ENCODE results near the gene CDC37.
"Not testable (repeated sequence)": the region's sequence is repeated elsewhere in the genome, so short reads cannot be mapped to it uniquely, and the experiment has no call there.

Gene CDC37

DNA sequence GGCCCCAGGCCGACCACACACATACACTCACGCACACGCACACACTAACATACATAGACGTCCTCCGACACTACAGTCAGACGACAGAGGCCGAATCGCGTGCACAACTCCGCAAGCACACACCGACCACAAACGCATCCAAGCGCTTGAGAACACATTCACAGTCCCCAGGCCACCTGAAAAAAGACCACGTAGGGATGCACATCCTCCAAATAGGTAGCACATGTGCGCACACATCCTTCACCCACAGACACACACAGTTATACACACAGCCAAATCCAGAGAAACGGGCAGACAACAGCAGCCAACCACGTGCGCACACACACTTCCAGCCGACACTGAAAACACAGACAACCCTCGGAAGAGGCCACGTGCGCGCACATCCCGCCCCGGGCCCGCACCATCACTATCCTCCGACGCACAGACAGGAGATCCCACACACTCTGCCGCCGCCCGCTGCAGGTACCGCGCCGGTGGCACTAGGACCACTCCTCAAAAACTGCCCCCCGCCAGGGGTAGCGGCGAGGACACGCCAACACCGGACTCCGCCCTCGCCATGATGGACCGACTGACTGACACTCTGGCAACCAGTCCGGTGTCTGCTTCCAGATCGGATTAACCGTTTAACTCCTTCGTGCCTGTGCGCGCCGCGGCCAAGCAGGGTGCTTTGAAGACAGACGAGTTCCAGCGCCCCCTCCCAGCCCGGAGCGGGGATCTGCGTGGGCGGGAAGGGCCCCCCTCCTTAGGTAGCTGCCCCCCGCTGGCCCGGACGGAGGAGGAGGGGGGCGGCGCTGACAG, 16.5 kb upstream of the CDC37 start:
- no peak for DNase-seq

- no peak for DNase-seq
These were observed 15.9 kb upstream of the CDC37 start for GRCh38 chr19:10419200-10419645.

DNA sequence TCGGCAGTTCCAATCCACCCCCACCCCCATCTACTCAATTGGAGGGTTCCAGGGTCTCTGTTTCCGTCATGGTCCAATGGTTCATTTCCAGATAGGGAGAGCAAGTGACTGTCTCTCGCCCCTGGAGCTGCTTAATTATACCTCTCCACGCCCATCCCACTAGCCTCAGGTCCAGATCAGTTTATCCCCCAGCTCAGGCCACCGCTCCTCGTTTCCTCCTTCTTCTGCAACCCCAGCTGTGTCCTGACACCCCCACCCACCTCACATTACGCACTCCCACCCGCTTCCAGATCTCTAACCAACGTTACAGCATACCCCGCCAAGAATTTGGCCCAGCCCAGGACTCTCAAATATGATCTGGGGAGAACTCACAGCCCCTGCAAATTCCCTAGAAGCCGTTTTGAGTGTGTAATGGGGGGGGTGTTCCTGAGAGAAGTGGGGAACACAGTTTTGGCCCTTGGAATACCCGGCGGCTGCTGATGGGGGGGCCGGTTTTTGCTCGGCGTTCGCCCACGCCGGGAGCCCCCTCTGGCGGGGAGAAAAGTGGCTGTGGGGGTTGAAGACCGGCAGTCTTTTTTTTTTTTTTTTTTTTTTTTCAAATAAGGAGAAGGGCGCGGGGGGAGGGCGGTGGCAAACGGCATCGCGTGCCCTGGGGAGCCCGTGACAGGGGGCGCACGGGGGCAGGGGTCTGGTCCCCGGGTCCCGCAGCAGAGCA, 15.3 kb upstream of the CDC37 start:
- no peak for DNase-seq

DNA sequence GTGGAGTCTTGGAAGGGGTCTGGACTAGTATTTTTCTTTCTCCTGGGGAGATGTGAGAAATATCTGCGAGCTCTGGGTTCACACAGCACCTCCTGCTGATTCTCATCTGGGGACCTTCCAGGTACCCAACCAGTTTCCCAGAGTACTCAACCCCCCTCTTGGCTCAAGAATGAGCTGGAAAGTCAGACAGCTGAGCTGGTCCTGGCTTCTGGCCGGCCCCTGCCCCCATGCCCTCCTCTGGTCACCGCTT, 14.8 kb upstream of the CDC37 start:
- no peak for DNase-seq

DNA sequence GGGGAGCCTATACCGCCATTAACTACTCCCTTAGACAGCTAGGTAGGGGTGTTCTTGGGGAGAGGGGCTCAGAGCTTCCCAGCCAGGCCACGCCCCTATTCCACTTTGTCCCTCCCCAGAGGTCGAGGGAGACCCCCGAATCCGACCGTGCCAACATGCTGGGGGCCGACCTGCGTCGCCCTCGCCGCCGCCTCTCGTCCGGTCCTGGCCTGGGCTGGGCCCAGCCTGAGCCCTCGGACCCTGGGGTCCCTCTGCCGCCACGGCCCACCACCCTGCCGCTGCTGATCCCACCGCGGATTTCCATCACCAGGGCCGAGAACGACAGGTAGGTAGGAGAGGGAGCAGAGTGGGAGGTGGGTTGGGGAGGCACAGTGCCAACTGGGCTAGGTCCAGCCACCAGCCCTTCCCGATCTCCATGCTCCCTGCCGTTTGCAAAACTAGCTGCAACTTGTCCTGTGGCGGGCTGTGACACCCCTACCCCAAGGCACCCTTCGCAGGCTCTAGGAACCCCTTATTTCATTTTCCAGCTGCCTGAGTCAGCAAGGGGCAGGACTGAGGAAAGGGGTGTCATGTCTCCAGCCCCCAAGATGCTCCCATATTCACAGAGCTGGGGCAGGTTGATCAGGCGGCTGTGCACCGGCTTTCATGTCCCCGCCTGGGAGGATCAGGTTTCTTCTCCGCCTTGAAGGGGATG, 14.3 kb upstream of the CDC37 start:
- DNase-seq, result no peak

GRCh38 chr19:10416380-10417257, 13.3 kb upstream of the CDC37 start:
- peak; percentile 83 to 92 (median 88) for DNase-seq

DNA sequence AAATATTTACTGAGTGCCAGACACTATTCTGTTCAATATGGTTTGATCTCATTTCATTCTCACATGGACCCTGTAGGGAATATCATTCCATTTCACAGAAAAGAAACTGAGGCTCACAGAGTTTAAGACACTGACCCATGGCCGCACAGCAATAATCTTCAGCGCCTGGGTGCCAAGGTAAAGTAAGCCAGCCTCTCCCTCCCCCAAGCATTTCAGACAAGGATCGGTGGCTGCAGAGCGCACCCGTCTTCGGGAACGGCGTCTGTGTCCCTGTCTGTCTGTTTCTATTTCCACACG, 12.7 kb upstream of the CDC37 start:
- no peak for DNase-seq

DNA sequence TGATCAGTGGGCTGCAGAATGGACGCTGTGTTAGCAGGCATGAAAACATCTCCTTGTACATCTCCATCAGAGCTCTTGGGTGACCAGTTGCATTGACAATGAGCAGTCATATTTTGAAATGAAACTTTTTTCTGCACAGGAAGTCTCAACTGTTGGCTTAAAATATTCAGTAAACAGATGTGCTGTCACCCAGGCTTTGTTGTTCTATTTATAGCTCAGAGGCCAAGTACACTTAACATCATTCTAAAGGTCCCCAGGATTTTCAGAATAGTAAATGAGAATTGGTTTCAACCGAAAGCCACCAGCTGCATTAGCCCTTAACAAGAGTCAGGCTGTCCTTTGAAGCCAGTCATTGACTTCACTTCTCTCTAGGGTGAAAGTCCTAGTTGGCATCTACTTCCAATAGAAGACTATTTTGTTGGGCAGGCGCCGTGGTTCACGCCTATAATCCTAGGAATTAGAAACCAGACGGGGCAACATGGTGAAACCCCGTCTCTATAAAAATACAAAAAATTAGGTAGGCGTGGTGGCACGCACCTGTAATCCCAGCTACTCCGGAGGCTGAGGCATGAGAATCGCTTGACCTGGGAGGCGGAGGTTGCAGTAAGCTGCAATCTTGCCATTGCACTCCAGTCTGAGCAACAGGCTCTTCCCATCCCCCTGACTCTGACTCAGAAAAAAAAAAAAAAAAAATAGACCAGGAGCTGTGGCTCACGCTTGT, 9.1 kb upstream of the CDC37 start:
- DNase-seq, result no peak

GRCh38 chr19:10411224-10411623, 7.9 kb upstream of the CDC37 start:
- DNase-seq, result not testable (repeated sequence)

DNA sequence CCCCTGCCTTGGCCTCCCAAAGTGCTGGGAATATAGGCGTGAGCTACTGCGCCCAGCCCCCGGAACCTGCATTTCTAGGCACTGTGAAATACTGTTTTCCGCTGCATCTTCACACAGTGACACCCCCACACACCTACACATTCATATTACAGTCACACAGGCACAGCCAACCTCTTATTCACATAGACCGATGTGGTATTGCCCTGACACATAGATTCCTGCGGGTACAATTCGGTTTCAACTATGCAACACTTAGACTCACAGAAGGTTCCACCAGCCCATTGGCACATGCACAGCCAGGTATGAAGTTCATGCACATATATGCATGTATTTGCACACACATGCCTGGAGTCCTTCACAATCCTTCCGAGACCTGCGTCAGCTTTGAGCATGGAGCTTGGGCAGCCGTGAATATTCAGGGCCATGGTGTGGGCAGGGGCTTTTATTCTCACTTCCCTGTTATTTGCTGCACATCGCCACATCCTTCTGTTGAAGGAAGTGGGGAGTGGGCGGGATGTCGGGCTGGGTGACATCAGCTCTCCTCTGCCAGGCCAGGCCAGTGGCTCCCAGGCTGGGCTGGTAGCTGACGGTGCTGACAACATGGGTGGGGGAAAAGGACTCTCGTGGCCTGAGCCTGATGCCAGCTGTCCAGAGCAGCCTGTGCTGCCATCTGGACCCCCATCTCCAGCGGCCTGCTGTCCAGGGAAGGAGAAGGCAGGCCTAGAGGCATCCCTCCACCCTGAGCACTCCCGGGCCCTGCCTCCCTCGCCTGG, 5.4 kb upstream of the CDC37 start:
- no peak for DNase-seq

GRCh38 chr19:10407096-10407495, 3.8 kb upstream of the CDC37 start:
- DNase-seq, result no peak

DNA sequence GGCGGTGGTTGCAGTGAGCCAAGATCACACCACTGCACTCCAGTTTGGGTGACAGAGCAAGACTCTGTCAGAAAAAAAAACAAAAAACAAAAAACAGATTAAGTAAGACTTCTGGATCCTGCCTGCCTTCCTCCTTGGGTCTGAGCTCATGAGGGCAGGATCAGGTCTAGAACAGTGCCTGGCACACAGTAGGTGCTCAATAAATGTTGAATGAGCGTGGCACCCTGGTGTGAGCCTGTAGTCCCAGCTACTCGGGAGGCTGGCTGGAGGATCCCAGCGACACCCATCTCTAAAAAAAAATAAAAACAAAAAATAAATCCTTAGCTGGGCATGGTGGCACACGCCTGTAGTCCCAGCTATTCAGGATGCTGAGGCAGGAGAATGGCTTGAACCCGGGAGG, 2.8 kb upstream of the CDC37 start:
- no peak for DNase-seq

DNA sequence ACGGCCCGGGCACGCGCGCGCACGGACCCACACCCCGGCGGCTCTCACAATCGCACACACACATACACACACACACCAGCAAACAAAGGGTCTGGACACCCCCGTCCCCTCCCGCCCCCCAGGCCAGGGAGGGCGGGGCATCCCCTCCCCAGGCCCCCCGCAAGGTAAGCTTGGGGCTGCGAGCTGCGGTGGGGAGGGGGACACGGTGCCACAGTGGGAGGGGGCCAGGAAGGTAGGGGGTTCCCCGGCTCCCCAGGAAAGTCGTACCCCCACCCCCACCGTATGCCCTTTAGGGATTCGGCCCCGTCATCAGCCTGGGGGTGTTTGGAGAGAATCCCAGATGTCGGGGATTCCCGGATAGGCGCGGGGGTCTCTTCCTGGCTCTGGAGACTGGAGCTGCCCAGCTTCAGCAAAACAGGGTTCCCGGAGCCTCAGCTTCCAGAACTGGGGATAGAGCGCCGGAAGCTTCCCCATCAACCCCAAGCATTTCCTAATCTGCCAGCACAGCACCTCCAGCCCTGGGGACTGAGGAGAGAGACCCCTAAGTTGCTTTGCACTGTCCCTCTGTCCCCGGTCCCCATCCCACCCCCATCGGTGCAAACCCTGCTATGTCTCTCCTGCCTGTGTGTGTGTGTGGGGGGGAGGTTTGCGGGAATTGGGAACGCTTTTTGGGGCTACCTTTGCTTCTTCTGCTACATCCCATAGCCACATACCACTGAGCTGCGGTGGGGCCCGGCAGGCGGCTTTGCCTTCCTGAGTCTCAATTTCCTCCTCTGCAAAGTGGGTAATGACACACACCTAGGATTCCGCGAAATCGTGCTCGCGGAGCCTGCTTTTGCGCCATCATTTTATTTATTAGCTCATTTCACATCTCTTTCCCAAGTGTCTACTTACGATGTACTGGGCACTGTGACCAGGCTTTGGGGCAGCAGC, 1.8 kb upstream of the CDC37 start:
- peak in 1 of 4 experiments; percentile 19 for DNase-seq

- DNase-seq, result no peak
These were observed 802 bp downstream of the CDC37 start for GRCh38 chr19:10402441-10403038.

DNA sequence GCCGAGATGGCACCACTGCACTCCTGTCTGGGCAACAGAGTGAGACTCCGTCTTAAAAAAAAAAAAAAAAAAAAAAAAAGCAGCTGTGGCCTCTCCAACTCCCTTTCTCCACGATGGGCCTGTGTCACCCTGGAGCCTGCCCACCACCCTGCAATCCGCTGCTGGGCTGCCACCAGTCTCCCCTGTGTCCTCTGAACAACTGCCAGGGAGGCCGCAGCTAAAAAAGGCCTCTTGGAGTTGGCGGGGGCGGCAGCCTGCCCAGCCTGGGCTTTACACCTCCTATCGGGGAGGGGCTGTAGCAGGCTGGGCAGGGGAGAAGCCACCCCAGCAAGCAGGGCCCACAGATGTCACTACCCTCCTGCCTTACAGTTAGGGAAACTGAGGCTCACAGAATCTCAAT, 3.5 kb downstream of the CDC37 start:
- DNase-seq, result no peak

DNA sequence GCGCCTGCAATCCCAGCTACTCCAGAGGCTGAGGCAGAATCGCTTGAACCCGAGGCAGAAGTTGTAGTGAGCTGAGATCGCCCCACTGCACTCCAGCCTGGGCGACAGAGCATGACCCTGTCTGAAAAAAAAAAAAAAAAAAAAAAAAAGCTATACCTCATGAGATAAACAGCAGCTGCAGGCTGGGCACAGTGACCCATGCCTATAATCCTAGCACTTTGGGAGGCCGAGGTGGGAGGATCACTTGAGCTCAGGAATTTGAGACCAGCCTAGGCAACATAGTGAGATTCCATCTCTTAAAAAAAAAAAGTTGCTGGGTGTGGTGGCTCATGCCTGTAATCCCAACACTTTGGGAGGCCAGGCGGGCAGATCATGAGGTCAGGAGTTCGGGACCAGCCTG, 4.0 kb downstream of the CDC37 start:
- not testable (repeated sequence) for DNase-seq

DNA sequence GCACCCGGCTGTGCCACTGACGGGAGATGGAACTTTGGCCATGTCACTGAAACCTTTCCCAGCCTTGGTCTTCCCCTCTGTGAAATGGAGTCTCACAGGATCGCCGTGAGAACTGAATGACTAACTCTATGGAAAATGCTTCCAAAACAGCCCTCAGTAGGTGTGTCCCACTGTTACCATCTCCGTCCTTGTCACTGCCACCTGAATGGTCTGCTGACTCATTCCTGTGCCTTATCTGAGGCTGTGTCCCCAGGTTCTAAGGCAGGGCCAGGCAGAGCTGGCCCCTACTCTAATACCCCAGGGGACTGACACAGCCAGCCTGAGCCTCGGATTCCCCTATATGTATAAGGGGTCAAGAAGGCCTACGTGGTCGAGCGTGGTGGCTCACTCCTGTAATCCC, 4.5 kb downstream of the CDC37 start:
- no peak for DNase-seq

DNA sequence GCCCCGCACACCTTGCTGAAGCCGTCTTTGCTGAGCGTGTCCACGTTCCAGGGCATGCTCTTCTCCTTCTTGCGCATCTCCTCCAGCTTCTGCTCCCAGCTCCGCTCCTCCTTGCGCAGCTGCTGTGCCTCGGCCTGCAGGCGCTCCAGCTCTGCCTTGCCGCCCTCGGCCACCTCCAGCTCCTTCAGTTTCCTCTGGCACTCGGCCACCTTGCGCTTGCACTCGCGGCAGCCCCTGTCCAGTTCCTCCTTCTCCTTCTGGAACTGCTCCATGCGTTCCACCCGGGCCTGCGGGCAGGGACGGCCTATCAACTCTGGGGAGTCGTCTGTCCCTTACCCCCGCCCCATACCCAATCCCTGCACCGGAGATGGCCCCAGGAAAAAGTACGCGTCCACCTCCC, 7.4 kb downstream of the CDC37 start:
- no peak for DNase-seq

DNA sequence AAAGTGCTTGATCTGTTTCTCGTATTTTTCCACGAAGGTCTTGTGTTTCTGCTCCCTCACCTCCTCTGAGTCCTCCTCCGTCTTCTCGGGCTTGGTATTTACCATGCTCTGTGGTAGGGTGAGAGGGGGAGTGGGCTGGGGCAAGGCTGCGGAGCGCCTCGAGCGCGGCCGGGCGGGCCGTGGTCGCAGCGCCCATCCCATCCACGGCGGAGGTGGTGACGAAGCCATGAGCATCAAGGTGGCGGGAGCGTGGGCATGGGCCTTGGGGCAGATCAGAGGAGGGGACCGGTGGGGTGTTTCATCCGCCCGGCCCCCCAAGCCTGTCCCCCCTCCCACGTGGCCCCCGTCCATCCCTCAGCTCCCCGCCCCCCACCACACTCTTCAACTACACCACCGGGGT, 7.9 kb downstream of the CDC37 start:
- DNase-seq, result no peak

DNA sequence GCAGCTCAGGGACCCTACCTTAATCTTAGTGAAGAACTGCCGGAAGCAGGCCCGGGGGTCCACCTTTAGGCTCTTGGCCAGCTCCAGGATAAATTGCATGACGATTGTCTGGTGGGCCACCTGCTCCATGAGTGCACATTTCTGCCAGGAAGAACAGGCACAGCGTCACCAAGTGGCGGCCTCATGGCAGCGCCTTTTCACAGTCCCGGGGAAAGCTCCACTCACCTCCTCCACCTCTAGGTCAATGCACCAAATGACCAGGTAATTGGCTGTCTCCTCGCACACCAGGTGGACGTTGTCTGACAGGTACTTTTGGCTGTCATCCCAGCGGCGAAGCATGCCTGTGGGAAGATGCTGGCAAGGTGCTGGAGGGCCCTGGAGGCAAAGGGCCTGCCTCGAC, 8.3 kb downstream of the CDC37 start:
- no peak for DNase-seq
